ENCODE measurements around the gene PPP3CA.

Gene PPP3CA

DNA sequence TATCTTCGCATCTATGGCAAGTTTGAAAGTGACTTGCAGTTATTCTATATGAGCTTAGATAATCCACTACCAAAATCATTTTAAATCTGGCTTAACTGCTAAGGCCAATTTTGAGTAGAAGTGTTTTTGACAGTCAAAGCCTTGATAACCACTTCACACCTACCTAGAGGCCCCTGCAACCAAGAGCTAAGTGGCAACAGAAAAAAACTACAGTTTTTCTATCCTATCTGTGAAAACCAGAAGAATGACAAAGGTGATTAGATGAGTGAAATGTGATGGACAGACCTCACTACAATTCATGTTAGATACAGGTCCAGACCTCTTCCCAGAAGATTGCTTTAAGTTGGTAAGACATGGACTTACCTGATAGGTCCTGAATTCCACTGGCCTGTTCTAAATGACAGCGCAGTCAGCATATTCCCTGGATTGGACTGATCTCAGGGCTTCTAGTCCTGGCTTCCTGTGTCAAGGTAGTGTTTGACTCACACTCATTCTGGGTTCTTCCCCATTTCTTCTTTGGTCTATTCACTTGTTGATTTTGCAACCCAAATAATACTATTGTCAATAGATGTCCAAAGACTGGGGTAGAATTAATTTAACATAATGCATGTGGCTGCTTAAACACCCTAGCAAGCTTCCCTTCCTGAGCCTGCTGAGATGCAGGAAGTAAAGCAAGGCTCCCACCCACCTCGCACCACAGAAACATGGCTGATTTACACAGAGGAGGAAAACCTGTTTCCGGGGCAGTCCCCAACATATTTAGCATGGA, 65.1 kb downstream of the PPP3CA start:
- Histone ChIP-seq H4K20me1 (ENCODE audit: insufficient read depth, low read length) (no peaks in the 10 kb centered on the region), H3K27ac (ENCODE audit: low read depth, low read length, poor library complexity, severe bottlenecking) (no peak overlapping the region), H3K36me3 (ENCODE audit: insufficient read depth, low read length) (no peaks in the 10 kb centered on the region), H3F3A (ENCODE audit: insufficient read depth, low read length) (no peaks in the 10 kb centered on the region), H2AFZ (ENCODE audit: low read length) (no peak overlapping the region), H3K79me2 (ENCODE audit: insufficient read depth, low read length) (peaks cover 55% of the 10 kb centered on the region), H3K4me1 (ENCODE audit: insufficient read depth, low read length, severe bottlenecking) (peaks cover 30% of the 10 kb centered on the region), H3K27me3 (ENCODE audit: insufficient read depth, low read length) (no peaks in the 10 kb centered on the region), H3K9ac (ENCODE audit: low read length) (no peak overlapping the region), H3K4me2 (ENCODE audit: low read length) (no peak overlapping the region), H3K9me2 (ENCODE audit: low read depth, low read length) (no peaks in the 10 kb centered on the region), H3K9me3 (ENCODE audit: low read length) (no peaks in the 10 kb centered on the region), H3K4me3 (ENCODE audit: low read depth, low read length, poor library complexity, severe bottlenecking) (no peak overlapping the region)
- no peak for TF ChIP-seq EZH2 (IDR thresholded peaks at IDR 0.05; ENCODE audit: borderline replicate concordance, low read length)
- TF ChIP-seq, protein P1, sequence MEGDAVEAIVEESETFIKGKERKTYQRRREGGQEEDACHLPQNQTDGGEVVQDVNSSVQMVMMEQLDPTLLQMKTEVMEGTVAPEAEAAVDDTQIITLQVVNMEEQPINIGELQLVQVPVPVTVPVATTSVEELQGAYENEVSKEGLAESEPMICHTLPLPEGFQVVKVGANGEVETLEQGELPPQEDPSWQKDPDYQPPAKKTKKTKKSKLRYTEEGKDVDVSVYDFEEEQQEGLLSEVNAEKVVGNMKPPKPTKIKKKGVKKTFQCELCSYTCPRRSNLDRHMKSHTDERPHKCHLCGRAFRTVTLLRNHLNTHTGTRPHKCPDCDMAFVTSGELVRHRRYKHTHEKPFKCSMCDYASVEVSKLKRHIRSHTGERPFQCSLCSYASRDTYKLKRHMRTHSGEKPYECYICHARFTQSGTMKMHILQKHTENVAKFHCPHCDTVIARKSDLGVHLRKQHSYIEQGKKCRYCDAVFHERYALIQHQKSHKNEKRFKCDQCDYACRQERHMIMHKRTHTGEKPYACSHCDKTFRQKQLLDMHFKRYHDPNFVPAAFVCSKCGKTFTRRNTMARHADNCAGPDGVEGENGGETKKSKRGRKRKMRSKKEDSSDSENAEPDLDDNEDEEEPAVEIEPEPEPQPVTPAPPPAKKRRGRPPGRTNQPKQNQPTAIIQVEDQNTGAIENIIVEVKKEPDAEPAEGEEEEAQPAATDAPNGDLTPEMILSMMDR (IDR thresholded peaks at IDR 0.05; ENCODE audit: low read length), result no peak

DNA sequence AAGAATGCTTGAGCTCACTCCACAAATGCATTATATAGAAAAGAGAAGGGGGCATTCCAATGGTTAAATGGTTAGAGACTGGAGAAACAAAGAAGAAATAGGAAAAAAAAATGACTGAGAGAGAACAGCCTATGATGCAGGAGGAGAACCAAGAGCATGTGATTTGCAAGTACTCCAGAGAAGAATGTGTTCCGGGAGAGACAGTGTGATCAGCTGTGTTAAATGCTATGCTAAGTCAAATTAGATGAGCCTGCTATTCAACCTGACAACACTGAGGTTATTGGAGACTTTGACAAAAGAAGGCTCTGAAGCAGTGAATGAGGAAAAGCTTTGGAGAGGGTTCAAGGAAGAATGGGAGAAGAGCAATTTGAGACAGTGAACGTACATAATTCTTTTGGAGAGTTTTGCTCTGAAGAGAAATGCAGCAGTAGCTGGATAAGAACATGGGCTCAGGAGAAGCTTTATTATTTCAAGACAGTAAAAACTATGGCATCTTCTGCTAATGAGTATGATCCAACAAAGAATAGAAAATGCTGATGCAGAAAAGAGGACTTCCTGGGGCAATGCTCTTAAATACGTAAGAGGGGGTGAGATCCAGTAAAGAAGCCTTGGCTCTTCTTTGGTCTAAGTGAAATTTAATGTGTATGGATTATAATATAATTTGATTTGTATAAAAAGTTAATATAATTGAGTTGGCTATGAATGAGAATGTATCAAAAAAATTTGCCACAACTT, 66.3 kb downstream of the PPP3CA start:
- no peak overlapping the region for H3K27ac ChIP-seq (ENCODE audit: low read depth, low read length, poor library complexity, severe bottlenecking)
- H3K79me2 ChIP-seq (ENCODE audit: insufficient read depth, low read length), result peaks cover 43% of the 10 kb centered on the region
- no peaks in the 10 kb centered on the region for H3K9me2 ChIP-seq (ENCODE audit: low read depth, low read length)
- H3K4me1 ChIP-seq (ENCODE audit: insufficient read depth, low read length, severe bottlenecking), result peaks cover 30% of the 10 kb centered on the region
- H4K20me1 ChIP-seq (ENCODE audit: insufficient read depth, low read length), result no peaks in the 10 kb centered on the region
- no peak overlapping the region for H3K4me3 ChIP-seq (ENCODE audit: low read depth, low read length, poor library complexity, severe bottlenecking)
- H3K9me3 ChIP-seq (ENCODE audit: low read length), result no peaks in the 10 kb centered on the region
- H3K36me3 ChIP-seq (ENCODE audit: insufficient read depth, low read length), result no peaks in the 10 kb centered on the region
- no peaks in the 10 kb centered on the region for H3F3A ChIP-seq (ENCODE audit: insufficient read depth, low read length)
- TF ChIP-seq, protein P1 (IDR thresholded peaks at IDR 0.05; ENCODE audit: low read length), result no peak
- TF ChIP-seq EZH2 (IDR thresholded peaks at IDR 0.05; ENCODE audit: borderline replicate concordance, low read length), result no peak
- H3K27me3 ChIP-seq (ENCODE audit: insufficient read depth, low read length), result no peaks in the 10 kb centered on the region
- no peak overlapping the region for H3K9ac ChIP-seq (ENCODE audit: low read length)
- H3K4me2 ChIP-seq (ENCODE audit: low read length), result no peak overlapping the region
- H2AFZ ChIP-seq (ENCODE audit: low read length), result no peak overlapping the region

DNA sequence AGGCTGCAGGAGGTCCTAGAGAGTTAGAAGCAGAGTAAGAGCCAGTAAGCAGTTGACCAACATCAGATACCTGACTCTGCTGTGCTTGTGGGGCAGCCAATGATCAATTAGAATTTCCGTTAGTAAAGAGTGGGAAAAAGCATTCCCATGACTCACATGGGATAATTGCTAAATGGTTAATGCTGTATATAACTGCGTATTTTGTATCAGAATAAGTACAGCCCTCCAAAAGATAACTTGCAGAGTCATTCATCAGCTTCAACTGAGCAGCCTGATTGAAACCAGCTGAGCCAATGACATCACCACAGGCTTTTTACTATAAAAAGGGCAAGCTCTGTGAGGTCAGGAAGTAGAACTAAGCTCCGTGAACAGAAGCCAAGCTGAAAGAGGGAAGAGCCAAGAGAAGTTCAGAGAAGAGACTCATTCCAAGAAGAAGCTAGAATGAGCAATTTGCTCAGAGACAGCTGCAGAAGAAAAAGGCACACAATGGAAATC, 67.9 kb downstream of the PPP3CA start:
- no peaks in the 10 kb centered on the region for H3K36me3 ChIP-seq (ENCODE audit: insufficient read depth, low read length)
- peaks cover 50% of the 10 kb centered on the region for H3K79me2 ChIP-seq (ENCODE audit: insufficient read depth, low read length)
- H4K20me1 ChIP-seq (ENCODE audit: insufficient read depth, low read length), result no peaks in the 10 kb centered on the region
- no peaks in the 10 kb centered on the region for H3F3A ChIP-seq (ENCODE audit: insufficient read depth, low read length)
- H2AFZ ChIP-seq (ENCODE audit: low read length), result no peak overlapping the region
- no peak overlapping the region for H3K9ac ChIP-seq (ENCODE audit: low read length)
- H3K4me1 ChIP-seq (ENCODE audit: insufficient read depth, low read length, severe bottlenecking), result peaks cover 45% of the 10 kb centered on the region
- no peak overlapping the region for H3K4me3 ChIP-seq (ENCODE audit: low read depth, low read length, poor library complexity, severe bottlenecking)
- H3K27me3 ChIP-seq (ENCODE audit: insufficient read depth, low read length), result no peaks in the 10 kb centered on the region
- no peak overlapping the region for H3K27ac ChIP-seq (ENCODE audit: low read depth, low read length, poor library complexity, severe bottlenecking)
- TF ChIP-seq, protein P1 (IDR thresholded peaks at IDR 0.05; ENCODE audit: low read length), result no peak
- H3K4me2 ChIP-seq (ENCODE audit: low read length), result peak overlapping the region; percentile 38
- H3K9me3 ChIP-seq (ENCODE audit: low read length), result no peaks in the 10 kb centered on the region
- H3K9me2 ChIP-seq (ENCODE audit: low read depth, low read length), result no peaks in the 10 kb centered on the region
